BLaER1 (cell line): ENCODE measurements around the gene SSTR1.

Experiments used
- H3K27ac ChIP-seq: shearing (Covaris generic); formaldehyde crosslinking; 2 replicates; pipeline ENCODE4 v1.8.1; 2022
- H3K27me3 ChIP-seq: shearing (Covaris generic); formaldehyde crosslinking; 2 replicates; pipeline ENCODE4 v1.8.1; 2022
- H3K36me3 ChIP-seq: shearing (Covaris generic); formaldehyde crosslinking; 2 replicates; pipeline ENCODE4 v1.8.1; 2022
- H3K4me1 ChIP-seq: shearing (Covaris generic); formaldehyde crosslinking; 2 replicates; pipeline ENCODE4 v1.8.1; 2022
- H3K4me2 ChIP-seq: shearing (Covaris generic); formaldehyde crosslinking; 2 replicates; pipeline ENCODE4 v1.8.1; 2022
- H3K4me3 ChIP-seq: shearing (Covaris generic); formaldehyde crosslinking; 2 replicates; pipeline ENCODE4 v1.8.1; 2022
- H3K9ac ChIP-seq: shearing (Covaris generic); formaldehyde crosslinking; 2 replicates; pipeline ENCODE4 v1.8.1; 2022
- H3K9me3 ChIP-seq: shearing (Covaris generic); formaldehyde crosslinking; 2 replicates; pipeline ENCODE4 v1.8.1; 2022
- H4K20me1 ChIP-seq: shearing (Covaris generic); formaldehyde crosslinking; 2 replicates; pipeline ENCODE4 v1.8.1; 2022
- Cebpa-rat ChIP-seq: shearing (Covaris generic); IDR thresholded peaks from 2 replicates; pipeline ENCODE4 v1.8.1; 2022

The SSTR1 gene

GRCh38 chr14:38201137-38201828 lies 6.4 kb upstream of the SSTR1 start:
- Histone ChIP-seq H3K4me3 (no peak overlapping the region), H3K9me3 (peaks cover 5% of the 10 kb centered on the region; the same call in 1 of the 2 replicates), H3K4me1 (peaks cover 28% of the 10 kb centered on the region), H3K36me3 (no peaks in the 10 kb centered on the region), H4K20me1 (no peaks in the 10 kb centered on the region), H3K9ac (no peak overlapping the region), H3K4me2 (no peak overlapping the region), H3K27me3 (no peaks in the 10 kb centered on the region), H3K27ac (no peak overlapping the region)
- no peak for TF ChIP-seq Cebpa-rat

GRCh38 chr14:38202444-38203191 lies 5.1 kb upstream of the SSTR1 start:
- no peak overlapping the region for H3K9ac ChIP-seq
- no peak overlapping the region for H3K4me2 ChIP-seq
- H3K27ac ChIP-seq = no peak overlapping the region
- H3K4me3 ChIP-seq = no peak overlapping the region
- no peak for TF ChIP-seq Cebpa-rat
- peaks cover 16% of the 10 kb centered on the region for H3K4me1 ChIP-seq
- H3K27me3 ChIP-seq = no peaks in the 10 kb centered on the region
- no peaks in the 10 kb centered on the region for H4K20me1 ChIP-seq
- H3K9me3 ChIP-seq = peaks cover 17% of the 10 kb centered on the region
- H3K36me3 ChIP-seq = no peaks in the 10 kb centered on the region

- no peaks in the 10 kb centered on the region for H3K27me3 ChIP-seq
- no peak overlapping the region for H3K4me3 ChIP-seq
- H3K4me1 ChIP-seq = 0 out of 2 replicates have a peak, but pooled peaks cover 2% of the 10 kb centered on the region
- no peak overlapping the region for H3K9ac ChIP-seq
- H3K27ac ChIP-seq = no peak overlapping the region
- peaks cover 32% of the 10 kb centered on the region for H3K9me3 ChIP-seq
- H4K20me1 ChIP-seq = no peaks in the 10 kb centered on the region
- no peaks in the 10 kb centered on the region for H3K36me3 ChIP-seq
- TF ChIP-seq Cebpa-rat = no peak
- H3K4me2 ChIP-seq = no peak overlapping the region
Measured at GRCh38 chr14:38203929-38204718, 3.6 kb upstream of the SSTR1 start.

DNA sequence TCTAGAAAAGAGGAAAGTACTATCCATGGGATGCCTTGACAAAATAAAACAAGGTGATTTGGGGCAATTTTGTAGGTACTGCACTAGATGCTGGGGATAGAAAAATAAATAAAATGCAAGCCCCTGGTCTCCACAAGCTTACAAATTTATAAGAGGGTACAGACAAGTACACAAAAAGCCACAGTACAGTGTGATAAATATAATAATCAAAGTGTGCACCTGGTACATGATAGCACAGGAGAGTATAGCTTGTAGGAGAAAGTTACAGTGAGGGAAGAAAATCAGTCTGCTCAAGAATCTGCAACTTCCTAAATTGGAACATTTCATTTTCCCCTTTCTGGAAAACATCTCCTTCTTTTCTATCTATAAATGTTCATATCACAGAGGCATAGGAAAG lies 3.0 kb upstream of the SSTR1 start:
- Histone ChIP-seq H3K27me3 (no peaks in the 10 kb centered on the region), H4K20me1 (no peaks in the 10 kb centered on the region)

GRCh38 chr14:38205119-38205813 lies 2.4 kb upstream of the SSTR1 start:
- Histone ChIP-seq H3K9me3 (peaks cover 44% of the 10 kb centered on the region), H3K4me3 (no peak overlapping the region), H3K9ac (no peak overlapping the region), H4K20me1 (no peaks in the 10 kb centered on the region), H3K27ac (no peak overlapping the region), H3K36me3 (no peaks in the 10 kb centered on the region), H3K4me1 (no peaks in the 10 kb centered on the region), H3K27me3 (peaks cover 4% of the 10 kb centered on the region), H3K4me2 (no peak overlapping the region)
- TF ChIP-seq Cebpa-rat = no peak

More for the DNA sequence above, 3.0 kb upstream of the SSTR1 start:
- H3K4me1 ChIP-seq = no peaks in the 10 kb centered on the region
- no peak overlapping the region for H3K9ac ChIP-seq
- no peak overlapping the region for H3K4me2 ChIP-seq
- peaks cover 38% of the 10 kb centered on the region for H3K9me3 ChIP-seq
- no peak overlapping the region for H3K4me3 ChIP-seq
- H3K27ac ChIP-seq = no peak overlapping the region
- TF ChIP-seq Cebpa-rat = no peak
- H3K36me3 ChIP-seq = no peaks in the 10 kb centered on the region

DNA sequence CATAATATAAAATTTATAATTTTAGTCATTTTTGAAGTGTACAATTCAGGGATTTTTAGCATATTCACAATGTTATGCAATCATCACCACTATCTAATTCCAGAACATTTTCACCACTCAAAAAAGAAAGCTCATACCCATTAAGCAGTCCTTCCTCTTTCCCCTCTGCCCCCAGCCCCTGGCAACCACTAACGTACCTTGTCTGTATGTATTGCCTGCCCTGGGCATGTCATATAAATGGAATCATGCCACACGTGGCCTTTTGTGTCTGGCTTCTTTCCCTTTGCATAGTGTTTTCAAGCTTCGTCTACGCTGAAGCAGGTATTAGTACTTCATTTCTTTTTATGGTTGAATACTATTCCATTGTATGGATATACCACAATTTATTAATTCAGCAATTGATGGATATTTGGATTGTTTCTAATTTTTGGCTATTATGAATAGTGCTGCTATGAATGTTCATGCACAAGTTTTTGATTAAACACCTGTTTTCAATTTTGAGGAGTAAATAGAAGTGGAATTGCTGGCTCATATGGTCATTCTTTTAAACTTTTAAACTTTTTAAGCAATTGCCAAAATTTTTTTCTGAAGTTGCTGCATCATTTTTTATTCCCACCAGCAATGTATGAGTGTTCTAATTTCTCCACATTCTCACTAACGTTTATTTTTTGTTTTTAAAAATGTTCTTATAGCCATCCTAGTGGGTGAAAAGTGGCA lies 1.6 kb upstream of the SSTR1 start:
- Histone ChIP-seq H3K36me3 (no peaks in the 10 kb centered on the region), H3K4me1 (no peaks in the 10 kb centered on the region), H3K9ac (no peak overlapping the region), H3K27me3 (peaks cover 13% of the 10 kb centered on the region), H4K20me1 (no peaks in the 10 kb centered on the region), H3K4me2 (no peak overlapping the region), H3K9me3 (peaks cover 52% of the 10 kb centered on the region), H3K4me3 (no peak overlapping the region), H3K27ac (no peak overlapping the region)
- no peak for TF ChIP-seq Cebpa-rat

GRCh38 chr14:38206689-38207376 lies 871 bp upstream of the SSTR1 start:
- Histone ChIP-seq H3K4me3 (no peak overlapping the region), H3K27me3 (peaks cover 20% of the 10 kb centered on the region), H4K20me1 (no peaks in the 10 kb centered on the region), H3K9ac (no peak overlapping the region), H3K4me1 (no peaks in the 10 kb centered on the region), H3K9me3 (peaks cover 59% of the 10 kb centered on the region), H3K36me3 (no peaks in the 10 kb centered on the region), H3K4me2 (no peak overlapping the region), H3K27ac (no peak overlapping the region)
- no peak for TF ChIP-seq Cebpa-rat

GRCh38 chr14:38207377-38207735 lies 348 bp upstream of the SSTR1 start:
- H3K9ac ChIP-seq = no peak overlapping the region
- H3K9me3 ChIP-seq = peaks cover 59% of the 10 kb centered on the region
- no peaks in the 10 kb centered on the region for H4K20me1 ChIP-seq
- no peak overlapping the region for H3K27ac ChIP-seq
- peaks cover 21% of the 10 kb centered on the region for H3K27me3 ChIP-seq
- no peak overlapping the region for H3K4me2 ChIP-seq
- TF ChIP-seq Cebpa-rat = no peak
- no peak overlapping the region for H3K4me3 ChIP-seq
- no peaks in the 10 kb centered on the region for H3K4me1 ChIP-seq
- no peaks in the 10 kb centered on the region for H3K36me3 ChIP-seq
